ENCODE data around the gene GRM3.

DNA sequence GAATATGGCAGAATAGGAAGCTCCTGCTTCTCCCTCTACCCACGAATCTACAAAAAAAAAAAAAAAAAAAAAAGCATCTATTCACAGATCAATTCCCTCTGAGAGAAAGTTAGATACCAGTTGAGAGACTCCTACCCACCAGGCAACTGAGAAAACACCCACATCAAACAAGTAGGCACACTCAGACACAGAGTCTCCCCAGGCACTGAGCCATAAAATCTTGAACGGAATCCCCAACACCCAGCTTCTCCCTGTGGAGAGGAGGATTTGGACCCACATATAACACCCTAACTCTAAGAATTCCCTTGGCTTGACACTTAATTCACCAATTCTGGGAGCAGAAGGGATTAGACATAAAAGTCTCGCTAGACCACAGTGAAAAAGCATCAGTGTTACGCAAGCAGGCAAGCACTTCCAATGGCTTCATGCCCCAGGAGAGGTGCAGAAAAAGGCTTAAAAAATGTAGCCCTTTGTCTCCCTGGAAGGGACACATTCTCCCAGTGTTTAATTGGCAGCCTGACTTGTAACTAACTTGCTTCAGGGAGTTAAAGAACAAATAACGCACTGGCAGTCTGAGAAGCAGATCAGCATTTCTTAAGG lies 223.6 kb downstream of the GRM3 start:
- TF ChIP-seq POLR2A (IDR thresholded peaks at IDR 0.05; ENCODE audit: low read depth, low read length) (no peak), POLR2AphosphoS5 (IDR thresholded peaks at IDR 0.05; ENCODE audit: low read depth, low read length) (no peak), TAF1 (IDR thresholded peaks at IDR 0.05; ENCODE audit: borderline replicate concordance, low read depth, low read length) (no peak)

Measured in GM12892 (cell line).